GM21390 (cell line): ENCODE results near the gene KCNQ1.

ENCODE experiments used
- ATAC-seq: cut with Tn5 transposase; IDR thresholded peaks from one replicate; pipeline ENCODE4 v1.9.1; 2021; ENCODE audit not compliant: unreplicated experiment

KCNQ1 gene

DNA sequence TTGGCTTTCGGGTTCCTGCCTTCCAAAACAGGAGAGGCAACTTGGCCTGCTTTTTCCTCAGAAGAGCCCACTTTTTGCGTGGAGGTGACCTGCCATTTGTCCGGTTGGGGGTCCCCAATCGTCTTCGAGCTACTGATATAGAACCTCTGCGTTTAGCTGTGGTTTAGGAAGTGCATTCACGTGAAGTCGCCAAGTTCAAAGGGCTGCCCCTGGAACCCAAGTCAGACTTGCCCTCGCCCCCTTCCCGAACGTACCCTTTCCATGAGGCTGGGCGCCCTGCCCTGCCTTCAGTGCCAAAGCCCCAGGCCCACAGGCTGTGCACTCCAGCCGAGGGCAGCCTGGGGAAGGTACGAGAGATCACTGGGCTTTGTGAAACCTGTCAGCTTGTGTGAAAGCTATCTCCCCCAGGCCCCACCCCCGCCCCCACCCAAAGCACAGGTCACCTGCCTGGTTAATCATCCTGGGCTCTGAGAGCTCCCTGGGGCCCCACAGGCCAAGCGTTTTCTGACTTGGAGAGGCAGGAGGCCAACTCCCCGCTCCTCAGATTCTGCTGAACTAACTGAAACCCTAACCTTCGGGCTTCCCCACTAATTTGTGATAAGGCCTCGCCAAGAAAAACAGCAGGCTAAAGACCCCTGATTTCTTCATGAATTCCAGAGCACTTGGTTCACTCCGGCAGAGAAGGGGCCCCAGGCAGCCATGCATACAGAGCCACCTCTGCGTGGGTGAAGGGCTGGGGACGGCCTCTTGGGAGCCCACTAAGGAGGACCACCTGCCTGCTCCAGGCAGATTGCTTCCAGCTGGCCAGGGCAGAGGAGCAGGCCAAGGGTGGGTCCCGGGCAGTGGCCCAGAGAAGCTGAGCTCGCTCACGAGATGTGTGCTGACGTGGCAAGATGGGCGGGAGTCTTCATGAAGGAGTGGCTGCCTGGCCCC, 280.8 kb downstream of the KCNQ1 start:
- ATAC-seq: no peak

DNA sequence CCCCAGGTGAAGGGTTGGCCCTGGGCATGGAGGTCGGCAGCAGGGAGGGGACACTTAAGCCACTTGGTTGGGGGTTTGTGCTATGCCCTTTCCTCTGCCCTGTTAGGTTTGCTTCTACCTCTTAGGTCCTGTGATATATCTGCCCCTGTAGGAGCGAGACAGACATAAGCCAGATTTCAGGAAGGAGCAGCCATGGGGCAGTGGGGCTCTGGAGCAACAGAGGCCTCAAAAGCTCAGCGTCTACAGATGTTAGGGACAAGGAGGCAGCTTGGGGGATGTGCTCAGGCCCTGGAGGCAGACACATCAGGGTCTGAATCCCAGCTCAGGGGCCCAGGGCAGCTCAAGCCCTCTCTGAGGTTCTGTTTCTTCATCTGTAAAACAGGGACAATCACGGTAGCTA, 282.2 kb downstream of the KCNQ1 start:
- ATAC-seq: no peak

DNA sequence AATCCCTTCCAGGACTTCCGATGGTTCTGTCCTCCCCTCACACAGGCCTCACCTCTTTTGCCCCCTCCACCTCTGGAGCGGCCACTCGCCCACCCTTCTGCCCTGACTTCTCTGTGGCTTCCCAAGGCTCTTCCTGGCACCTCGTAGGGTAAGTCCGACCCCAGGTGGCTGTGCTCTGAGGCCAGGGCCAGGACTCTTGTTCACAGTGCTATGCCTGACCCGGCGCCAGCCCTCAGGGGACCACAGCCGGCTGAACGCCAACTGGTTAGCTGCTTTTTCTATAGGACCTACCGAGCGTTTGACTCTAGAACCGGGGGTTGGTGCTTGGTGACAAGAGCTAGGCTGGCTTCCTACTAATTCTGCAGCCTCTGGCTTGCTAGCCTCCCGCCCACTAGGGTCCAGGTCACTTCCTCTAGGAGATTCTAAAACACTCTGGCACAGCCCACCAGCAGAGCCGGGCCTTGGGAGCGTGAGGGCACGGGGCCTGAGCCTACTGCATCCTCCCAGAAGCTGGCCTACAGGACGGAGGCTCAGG, 283.4 kb downstream of the KCNQ1 start:
- no peak for ATAC-seq

DNA sequence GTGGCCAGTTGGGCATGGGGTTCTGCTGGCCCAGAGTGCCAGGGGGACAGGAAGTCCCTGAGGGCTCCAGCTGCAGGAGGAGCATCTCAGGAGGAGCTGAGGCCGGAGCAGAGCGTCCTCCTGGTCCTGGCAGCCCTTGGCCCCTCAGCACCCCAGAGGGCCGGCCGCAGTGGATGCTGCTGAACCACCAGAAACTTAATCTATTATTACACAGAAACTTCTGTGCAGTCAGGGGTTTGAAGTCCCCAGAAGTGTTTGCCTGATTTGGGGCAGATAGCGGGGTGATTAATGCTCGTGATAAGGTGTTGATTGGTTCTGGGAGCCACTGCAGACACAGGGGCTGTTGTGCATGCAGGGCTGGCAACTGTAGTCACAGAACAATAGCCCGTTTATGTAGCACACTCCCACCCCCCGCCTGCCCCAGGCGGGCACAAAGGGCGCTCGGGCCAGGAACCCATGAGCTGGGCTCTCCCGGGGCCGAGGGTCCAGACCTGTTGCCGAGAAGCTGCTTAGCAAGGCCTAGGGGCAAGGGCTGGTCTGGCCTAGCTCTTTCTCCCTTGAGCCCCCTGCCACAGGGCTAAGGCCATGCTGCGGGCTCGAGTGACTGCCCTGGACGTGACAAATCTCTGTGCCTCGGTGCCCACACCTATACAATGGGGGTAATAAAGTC, 284.0 kb downstream of the KCNQ1 start:
- ATAC-seq: no peak

DNA sequence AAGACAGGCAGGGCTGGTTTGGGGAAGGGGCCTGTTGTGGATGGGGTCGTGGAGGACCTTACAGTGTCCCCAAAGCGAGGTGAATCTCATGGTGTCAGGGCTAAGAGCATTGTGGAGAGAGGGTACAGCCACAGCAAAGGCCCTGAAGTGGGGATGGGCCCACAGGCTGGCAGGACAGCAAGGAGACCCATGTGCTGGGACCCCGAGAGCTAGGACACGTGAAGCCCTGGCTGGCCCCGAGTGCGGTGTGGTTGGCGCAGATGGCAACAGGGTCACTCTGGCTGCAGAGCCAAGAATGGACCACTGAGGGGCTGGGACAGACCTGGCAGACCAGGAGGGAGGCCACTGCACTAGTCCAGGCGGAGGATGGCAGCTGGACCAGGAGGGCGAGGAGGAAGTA, 285.0 kb downstream of the KCNQ1 start:
- no peak for ATAC-seq

DNA sequence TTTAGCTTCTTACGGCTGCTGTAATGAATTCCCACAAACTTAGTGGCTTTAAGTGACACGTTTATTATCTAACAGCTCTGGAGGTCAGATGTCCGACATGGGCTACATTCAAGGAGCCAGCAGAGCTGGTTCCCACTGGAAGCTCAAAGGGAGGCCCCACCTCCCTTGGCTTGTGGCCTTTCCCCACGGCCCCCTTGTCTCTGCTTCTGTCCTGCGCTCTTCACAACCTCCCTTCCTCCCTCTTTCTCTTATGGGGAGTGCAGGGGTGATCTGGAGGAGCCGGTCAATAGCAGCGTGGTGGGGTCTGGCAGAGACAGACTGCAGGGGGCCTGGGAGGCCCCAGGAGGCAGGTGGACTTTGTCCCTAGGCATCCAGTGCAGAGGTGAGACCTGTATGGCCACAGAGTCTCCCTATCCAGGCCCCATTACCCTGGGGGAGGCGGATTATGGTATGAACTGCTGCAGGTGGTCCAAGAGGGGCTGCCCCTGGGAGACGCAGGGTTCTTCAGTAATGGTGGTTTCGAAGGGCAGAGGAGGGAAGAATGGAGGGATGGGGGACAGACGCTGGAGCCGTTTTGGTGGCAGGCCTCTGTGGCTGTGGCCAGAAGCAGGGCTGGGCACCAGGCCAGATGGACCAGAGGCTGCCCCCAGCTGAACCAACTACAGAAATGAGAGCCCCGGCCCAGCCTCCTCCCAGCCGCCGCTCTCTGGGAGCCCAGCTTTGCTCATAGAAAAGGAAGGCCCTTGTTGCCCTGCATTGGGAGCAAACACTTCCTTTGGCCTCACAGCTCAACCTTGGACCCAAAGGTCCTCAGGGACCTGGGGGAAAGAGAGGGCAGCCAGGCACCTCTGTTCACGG, 285.7 kb downstream of the KCNQ1 start:
- no peak for ATAC-seq

DNA sequence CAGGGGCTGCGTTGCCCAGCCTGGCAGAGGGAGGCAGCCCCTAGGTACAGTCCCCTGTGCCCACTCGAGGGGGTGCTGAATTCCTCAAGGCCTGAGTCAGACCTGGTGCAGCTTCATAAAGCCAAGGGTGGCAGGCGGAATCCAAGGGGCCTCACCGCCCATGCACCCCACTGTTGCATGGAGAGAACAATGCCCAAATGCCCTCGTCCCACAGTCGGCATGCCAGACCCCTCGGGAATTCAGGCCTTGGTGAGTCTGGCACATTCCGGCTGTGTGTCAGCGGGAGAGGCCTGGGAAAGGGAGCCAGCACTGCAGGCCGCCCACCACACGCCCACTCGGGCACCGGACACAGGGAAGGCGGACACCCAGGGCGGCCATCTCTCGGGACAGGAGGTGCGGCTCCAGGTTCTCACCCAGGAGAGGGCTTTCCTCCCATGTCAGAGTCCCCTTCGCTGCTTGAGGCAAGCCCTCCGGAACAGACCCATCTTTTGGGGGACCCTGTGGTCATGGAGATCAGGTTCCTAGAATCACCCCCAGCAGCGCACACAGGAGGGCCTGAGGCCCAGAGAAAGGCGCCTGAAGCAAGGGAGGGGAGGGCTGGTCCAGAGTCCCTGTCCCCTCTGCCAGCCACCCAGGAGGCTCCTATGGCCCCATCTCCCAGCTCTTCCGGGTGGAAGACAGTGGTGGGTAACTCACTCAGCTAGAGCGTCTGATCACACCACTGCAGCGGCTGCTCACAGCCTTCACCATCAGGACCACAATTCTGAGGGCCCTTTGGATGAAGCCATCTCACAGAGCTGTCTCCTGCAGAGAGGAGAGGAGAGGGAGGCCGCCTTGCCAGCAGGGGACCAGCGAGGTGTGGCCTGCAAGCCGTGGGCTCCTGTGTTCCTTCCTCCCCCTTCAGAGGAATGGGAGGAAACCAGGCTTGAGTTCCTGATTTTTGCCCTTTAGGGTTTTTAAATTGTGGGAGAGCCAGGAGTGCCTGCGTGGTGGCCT, 286.6 kb downstream of the KCNQ1 start:
- ATAC-seq: no peak

DNA sequence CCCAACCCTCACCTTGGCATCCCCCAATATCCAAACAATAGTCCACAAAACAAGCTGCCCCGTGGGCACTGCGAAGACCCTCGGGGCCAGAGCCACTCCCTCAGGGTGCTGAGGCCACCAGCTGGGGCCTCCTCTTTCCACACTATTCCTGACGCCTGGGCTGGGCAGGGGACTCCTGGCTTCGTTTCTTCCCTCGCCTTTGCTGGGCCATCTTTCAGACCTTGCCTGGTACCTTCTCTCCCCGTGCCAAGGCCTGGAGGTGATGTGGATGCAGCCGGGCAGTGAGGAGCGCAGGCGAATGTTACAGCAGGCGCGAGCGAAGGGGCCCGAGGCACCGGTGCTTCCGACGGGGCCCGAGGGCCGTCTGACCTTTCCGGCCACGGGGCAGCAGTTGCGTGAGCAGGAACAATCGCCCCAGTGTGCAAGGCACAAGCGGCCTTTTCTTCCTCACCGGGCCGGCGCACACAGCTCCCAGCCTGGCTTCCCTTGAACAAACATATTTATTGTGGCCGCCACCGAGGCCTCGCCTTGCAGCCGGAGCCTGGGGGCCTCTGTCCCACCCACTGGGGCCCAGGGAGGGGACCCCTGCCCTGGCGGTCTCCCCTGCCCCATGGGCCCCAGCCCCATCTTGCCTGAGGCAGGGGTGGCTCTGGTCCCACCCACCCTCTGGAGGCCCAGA, 287.6 kb downstream of the KCNQ1 start:
- no peak for ATAC-seq

DNA sequence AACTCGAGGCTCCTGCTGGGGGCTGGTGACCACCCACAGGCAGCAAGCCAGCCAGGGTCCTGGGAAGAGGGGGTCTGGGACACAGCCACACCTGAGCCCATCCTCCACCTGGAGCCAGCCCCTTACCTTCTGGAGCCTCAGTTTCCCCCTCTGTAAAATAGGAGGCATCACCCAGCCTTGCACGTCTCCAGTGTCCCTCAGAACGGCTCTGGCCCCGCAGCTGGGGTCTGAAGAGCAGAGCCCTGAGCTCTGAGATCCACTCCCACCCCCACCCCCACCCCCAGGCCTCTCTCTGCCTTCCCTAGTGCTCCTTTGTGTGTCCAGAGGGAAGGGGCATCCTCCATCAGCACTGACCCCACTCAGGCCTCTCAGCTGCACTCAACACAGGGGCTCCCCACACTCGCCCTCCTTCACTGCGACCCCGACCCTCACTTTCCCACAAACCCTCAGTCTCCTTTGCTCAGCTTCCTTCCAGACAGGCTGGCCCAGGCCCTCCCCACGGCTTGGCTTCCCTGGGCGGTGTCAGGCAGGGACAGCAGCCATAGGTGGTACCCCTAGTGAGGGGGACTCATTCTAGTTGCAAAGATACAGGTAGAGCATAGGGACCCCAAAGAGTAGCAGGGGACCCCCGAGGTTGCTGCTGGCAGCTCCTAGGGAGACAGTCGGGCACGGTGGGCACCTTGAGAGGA, 288.3 kb downstream of the KCNQ1 start:
- no peak for ATAC-seq

DNA sequence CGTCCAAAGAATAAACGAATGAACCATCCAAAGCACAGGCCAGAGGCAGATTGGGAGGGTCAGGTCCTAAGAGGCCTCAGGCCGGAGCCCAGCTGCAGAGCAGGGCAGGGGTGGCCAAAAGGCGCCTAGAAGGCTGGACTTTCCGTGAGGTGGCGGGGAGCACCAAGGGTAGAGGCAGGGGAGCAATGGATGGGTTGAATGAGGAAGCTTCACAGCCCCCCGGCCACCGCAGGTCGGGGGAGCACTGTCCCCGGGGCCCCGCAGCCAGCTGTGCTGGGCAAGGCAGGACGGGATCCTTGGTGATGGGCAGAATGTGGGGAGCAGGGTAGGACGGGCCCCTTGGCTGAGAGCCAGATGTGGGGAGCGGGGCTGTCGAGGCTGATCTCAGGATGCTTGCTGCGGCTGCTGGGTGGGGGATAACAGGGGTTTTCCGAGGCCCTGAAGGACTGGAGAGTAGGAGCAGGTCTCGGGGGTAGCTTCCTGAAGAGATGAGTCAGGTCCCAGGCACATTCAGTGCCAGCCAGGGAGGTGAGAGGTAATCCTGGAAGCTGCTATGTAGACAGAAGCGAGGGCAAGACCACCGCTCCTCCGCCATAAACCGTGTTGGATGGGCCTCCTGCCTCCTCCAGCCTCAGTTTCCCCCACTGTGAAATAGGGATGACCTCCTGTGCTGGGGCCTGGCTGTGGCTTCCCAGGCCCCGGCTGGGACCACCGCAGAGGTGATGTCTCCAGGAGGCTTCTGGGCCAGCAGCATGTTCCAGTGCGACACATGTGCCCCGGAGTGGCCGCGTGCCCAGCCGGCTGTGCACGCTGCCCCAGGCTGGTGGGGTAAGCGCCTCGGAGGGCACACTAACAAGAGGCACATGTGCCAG, 289.6 kb downstream of the KCNQ1 start:
- no peak for ATAC-seq

DNA sequence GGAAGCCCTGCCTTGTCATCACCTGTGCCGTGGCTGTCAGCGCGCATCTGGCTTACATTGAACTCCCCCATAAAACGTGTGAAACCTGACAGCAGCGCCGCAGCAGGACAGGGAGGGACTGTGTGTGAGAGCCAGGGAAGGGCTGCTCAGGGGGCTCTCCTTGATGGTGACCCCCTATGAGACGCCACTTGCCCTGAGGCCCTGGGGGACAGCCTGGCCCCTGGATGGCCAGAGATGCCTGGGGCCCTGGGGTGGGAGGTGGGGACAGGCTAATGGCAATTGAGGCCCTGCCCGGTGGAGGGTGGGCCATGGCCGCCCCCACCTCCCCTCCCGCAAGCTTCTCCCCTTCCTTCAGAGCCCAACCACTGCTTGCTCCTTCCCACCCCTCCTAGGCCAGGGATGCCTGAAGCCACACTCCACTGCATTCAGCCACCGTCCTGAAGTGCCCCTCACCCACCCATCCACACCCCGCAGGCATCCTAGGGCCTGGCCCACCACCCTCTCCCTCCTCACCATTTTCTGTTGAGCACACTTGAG, 290.3 kb downstream of the KCNQ1 start:
- no peak for ATAC-seq

DNA sequence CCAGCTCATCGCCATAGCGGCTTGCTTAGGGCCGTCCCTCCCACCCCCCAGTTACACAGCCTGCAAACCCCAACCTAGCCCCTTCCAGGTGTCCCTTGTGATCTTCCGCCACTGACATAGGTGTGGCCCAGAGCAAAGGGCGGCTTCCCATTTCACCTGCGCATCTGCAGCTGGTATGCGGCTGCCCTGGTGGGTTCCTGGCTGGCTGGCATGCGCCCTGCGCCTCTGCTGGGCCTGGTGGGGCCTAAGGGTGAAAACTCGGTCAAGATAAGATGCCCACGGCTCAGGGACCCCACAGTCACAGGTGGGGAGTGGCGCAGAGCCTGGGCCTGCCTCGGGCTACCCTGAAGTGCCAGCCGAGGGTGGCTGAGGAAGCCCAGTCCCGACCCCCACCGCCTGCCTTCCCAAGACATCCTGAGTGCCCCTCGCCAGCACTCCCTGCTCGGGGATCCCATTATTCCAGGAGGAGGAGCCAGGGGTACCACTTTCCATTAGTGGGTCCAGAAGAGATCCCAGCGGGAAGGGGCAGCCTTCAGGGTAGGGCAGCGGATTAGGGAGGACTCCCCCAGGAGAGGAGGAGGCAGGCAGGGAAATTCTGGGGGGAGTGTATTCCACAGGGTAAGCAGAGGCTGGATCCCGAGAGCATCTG, 291.9 kb downstream of the KCNQ1 start:
- ATAC-seq: no peak

DNA sequence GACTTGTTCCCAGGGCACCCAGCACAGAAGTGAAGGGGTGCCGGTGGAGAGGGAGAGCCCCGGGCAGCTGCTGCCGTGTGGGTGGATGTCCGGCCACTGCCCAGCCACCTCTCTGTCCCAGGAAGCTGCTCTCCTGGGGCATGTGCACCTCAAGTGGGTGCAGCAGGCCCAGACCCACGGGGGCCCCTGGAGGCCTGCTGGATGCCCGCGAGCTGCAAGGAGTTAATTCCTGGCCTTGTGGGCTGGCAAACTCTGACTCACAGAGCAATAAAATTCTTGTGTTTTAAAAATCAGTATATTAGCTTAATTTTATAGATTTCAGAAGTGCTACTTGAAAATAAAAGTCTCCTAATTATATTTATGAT, 292.4 kb downstream of the KCNQ1 start:
- ATAC-seq: no peak

DNA sequence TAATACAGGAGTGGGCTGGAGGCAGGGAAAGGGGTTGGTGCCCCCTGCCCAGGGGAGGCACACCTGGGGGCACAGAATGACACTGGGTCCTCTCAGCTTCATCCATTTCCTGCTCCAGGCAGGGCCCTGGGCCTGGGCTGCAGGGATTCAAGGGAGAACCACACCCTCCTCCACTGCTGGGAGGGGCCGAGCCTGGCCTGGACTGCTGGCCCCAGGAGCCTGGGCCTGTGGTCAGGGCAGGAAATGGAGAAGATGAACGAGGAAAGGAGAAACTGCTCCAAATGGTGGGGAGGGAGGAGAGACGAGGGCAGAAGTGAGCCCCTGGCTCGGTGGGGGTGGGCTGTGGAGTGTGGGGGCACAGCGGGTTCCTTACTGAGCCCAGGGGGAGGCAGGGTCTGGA, 293.1 kb downstream of the KCNQ1 start:
- ATAC-seq: no peak

DNA sequence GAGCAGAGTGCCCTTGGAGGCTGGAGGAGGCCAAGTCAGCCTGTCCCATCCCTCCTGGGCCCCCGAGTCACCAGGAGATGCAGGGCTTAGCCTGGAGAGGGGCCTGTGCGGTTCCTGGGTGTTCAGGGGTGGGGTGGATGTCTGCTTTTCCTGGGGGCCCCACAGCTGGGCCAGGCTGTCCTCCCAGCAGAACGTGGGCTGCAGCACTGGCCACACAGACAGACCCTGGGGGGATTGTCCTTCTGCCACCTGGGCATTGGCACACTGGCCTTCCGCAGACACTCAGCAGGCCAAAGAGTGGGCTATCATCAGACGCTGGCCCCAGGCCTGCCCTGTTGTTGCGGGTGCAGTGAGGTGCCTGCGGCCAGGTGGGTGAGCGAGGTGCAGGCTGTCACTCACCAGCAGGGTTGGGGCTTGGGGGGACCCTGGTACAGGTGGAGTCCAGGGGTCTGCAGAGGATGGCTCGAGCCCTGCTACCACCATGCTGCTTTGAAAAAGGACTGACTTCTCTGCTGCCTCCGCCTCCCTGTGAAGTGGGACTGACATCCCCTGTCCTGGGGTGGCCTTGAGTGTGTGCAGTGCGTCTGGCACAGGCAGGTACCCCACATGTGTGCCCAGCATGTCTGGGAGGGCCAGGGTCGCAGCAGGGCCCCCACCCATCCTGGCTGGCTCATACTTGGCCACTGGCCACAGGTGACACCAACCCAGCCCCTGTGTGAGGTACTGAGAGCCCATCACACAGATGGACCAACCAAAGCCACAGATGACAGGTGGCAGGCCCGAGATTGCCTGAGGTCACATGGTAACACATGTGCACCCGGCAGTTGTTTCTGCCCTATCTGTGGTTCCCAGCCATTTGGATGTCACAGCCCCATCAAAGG, 294.0 kb downstream of the KCNQ1 start:
- ATAC-seq: no peak
